Left lung (tissue), 10 donors: ENCODE data around the gene SIK3. TPM values are rescaled to one million over a fixed set of nuclear protein-coding genes. Genes with fewer than 3 reads are reported as not detected.

ENCODE experiments used
- ATAC-seq: fragments of 200-7000 bp; cut with Tn5 transposase; one replicate; pipeline ENCODE4 v1.9.1; 2020; ENCODE audit warnings: moderate library complexity
- DNase-seq, 4 donors: peaks; one replicate each; pipeline ENCODE4 v3.0.0-alpha.2; 2013 to 2020
- H3K27ac ChIP-seq, 2 donors: fragments of 200-600 bp; sonication (generic) in 1 of 2; one replicate each; pipeline versions ENCODE4 v1.5.0 to v1.8.0; 2020 to 2021
- H3K27me3 ChIP-seq, 2 donors: fragments of 200-600 bp; sonication (generic) in 1 of 2; one replicate each; pipeline versions ENCODE4 v1.5.0 to v1.8.0; 2020 to 2021
- H3K36me3 ChIP-seq, 2 donors: fragments of 200-600 bp; sonication (generic) in 1 of 2; one replicate each; pipeline versions ENCODE4 v1.5.0 to v1.8.0; 2020 to 2021
- H3K4me1 ChIP-seq, 2 donors: fragments of 200-600 bp; one replicate each; pipeline ENCODE4 v1.8.0; 2021
- H3K4me3 ChIP-seq, 2 donors: fragments of 200-600 bp; sonication (generic) in 1 of 2; one replicate each; pipeline versions ENCODE4 v1.5.0 to v1.8.0; 2020 to 2021; ENCODE audit warnings: mild to moderate bottlenecking in 1 of 2
- H3K9me3 ChIP-seq, 2 donors: fragments of 200-600 bp; sonication (generic) in 1 of 2; one replicate each; pipeline versions ENCODE4 v1.5.0 to v1.8.0; 2020 to 2021
- intact Hi-C, 2 donors: fragments of 100-400 bp; cut with DNase I; formaldehyde crosslinking; loops; one replicate each; pipeline versions ENCODE4 v1.11.2 to v1.14.2; 2022
- polyA plus RNA-seq, 6 donors: library from polyadenylated mRNA; unstranded; fragments of 120-200 nt; gene quantifications; one replicate each; pipeline ENCODE4 v1.2.1, GENCODE V29; 2013; ENCODE audit not compliant: insufficient read length in 6 of 6
- total RNA-seq, 2 donors: library from RNA; stranded (reverse); fragmentation: NEBNext Ultra II Directional; extraction: Animal tissue kit (Norgen Biotek cat#: 25700); gene quantifications; one replicate each; pipeline ENCODE4 v1.2.1, GENCODE V29; 2021
- TF ChIP-seq, protein P1 (sequence below), 2 donors: fragments of 200-600 bp; sonication (generic) in 1 of 2; IDR thresholded peaks; one replicate each; pipeline versions ENCODE4 v1.5.0 to v1.8.0; 2021; ENCODE audit warnings: antibody characterized with exemption in 2 of 2
- donor health status: DM: no; HTN: yes; CAD: no.
- donor health status: DM: no; HTN: no; CAD: no.

SIK3 gene
- total and polyA plus RNA-seq, 8 donors, result 28.0 to 49.6 (median 35.9) TPM

DNA sequence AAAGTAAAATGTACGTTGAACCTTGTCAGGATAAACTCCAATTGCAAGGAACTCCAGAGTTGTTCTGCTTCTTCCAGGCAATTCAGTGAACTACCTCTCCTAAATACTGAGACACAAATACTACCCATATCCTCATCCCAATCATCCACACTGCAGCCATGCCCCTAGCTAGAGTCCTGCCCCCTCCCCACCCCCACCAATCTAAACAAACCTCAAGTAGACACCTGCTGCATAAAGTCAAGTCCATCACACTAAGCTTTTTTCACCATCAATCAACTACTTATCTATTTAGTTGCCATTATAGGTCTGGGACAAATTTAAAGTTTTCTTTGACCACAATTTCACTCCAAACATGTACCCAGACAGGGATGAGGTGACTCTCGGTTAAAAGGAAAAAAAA lies 167.6 kb downstream of the SIK3 start:
- H3K4me3 ChIP-seq, result no peak overlapping the region
- no peaks in the 10 kb centered on the region for H3K9me3 ChIP-seq
- TF ChIP-seq, protein P1, sequence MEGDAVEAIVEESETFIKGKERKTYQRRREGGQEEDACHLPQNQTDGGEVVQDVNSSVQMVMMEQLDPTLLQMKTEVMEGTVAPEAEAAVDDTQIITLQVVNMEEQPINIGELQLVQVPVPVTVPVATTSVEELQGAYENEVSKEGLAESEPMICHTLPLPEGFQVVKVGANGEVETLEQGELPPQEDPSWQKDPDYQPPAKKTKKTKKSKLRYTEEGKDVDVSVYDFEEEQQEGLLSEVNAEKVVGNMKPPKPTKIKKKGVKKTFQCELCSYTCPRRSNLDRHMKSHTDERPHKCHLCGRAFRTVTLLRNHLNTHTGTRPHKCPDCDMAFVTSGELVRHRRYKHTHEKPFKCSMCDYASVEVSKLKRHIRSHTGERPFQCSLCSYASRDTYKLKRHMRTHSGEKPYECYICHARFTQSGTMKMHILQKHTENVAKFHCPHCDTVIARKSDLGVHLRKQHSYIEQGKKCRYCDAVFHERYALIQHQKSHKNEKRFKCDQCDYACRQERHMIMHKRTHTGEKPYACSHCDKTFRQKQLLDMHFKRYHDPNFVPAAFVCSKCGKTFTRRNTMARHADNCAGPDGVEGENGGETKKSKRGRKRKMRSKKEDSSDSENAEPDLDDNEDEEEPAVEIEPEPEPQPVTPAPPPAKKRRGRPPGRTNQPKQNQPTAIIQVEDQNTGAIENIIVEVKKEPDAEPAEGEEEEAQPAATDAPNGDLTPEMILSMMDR (IDR thresholded peaks at IDR 0.05), result no peak
- peak; percentile 23 for ATAC-seq
- peaks cover 0 to 15% of the 10 kb centered on the region in 2 donors for H3K36me3 ChIP-seq
- H3K27ac ChIP-seq, result peak overlapping the region in 1 of 2 donors; percentile 53
- peaks cover 26 to 59% of the 10 kb centered on the region in 2 donors for H3K4me1 ChIP-seq
- no peak for DNase-seq
- H3K27me3 ChIP-seq, result no peaks in the 10 kb centered on the region
- intact Hi-C loops, result no loop called here

DNA sequence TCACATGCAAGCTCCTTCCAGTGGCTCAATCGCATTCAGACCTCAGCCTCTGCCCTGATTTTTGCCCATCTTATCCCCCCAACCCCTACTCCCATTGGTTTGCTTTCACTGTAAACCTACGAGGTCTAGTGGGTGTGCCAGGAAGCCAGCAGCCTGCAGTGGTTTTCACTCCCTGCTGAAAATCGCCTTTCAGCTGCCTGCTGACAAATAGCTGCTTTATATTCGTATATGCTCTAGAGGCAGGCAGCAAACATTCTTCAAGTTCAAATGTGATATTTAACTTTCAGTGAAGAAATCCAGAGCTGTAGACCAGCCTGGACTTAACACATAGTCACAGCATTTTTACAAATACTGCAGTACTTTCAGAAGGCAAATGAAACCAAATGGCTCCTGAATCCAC lies 168.1 kb downstream of the SIK3 start:
- peak in 2 of 4 donors; percentile 22 to 41 for DNase-seq
- TF ChIP-seq, protein P1 (IDR thresholded peaks at IDR 0.05), result no peak
- Histone ChIP-seq H3K9me3 (no peaks in the 10 kb centered on the region), H3K36me3 (peaks cover 0 to 18% of the 10 kb centered on the region in 2 donors), H3K27ac (peak overlapping the region in 1 of 2 donors; percentile 53), H3K4me1 (peaks cover 26 to 59% of the 10 kb centered on the region in 2 donors), H3K27me3 (no peaks in the 10 kb centered on the region), H3K4me3 (no peak overlapping the region)
- intact Hi-C loops, result no loop called here
- peak; percentile 47 for ATAC-seq

DNA sequence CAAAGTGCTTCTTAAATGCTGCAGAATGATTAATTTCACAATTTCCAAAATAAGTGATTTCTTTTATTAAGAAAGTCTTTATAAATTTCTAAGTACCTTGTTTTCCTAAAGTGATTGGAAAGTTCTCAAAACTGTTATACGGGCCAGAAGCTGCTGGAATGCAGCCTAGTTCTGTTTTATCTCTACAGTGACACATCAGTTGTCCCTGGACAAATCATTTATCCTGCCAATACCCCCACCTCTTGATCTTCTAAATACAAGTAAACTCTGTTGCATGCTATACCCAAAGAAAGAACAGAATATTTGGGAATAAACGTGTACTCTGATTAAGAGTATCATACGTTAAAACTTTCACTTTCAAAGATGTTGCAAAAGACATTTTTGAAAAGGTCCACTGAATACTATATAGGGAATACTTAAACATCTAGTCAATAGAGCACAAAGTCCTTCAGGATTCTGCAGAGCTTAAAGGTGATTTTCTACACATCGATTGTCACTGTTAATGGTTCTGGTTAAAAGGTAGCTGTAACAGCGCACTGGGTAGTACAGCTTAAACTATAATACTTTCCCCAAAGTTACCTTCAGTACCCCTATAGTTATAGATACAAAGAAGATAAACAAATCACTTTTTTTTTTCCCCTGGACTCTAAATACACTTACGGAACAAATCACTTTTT lies 168.7 kb downstream of the SIK3 start:
- Histone ChIP-seq H3K27me3 (no peaks in the 10 kb centered on the region), H3K36me3 (peaks cover 0 to 24% of the 10 kb centered on the region in 2 donors), H3K27ac (peak overlapping the region in 1 of 2 donors; percentile 53), H3K9me3 (no peaks in the 10 kb centered on the region), H3K4me3 (no peak overlapping the region), H3K4me1 (peaks cover 26 to 59% of the 10 kb centered on the region in 2 donors)
- DNase-seq (peak in 1 of 4 donors; percentile 10), ATAC-seq (no peak)
- intact Hi-C loops, result no loop called here
- TF ChIP-seq, protein P1 (IDR thresholded peaks at IDR 0.05), result no peak

DNA sequence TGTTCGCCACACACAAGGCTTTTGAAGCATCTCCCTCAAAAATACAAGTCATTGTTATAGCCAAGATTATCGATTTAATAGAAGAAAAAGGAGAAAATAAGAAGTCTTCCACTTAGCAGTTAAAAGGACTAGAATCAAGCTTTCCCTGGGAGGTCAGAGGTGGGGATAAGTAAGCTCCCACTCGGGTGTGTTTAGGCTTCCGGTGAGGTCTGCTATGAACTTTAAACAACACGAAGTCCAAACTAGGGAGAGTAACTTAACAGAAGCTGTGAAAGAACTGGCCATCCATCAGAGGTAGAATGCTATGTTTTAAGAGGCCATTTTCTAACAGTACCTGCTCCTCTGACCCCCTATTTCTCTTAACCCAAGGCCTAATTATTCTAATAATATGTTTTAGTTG lies 169.4 kb downstream of the SIK3 start:
- H3K9me3 ChIP-seq, result no peaks in the 10 kb centered on the region
- no peak overlapping the region for H3K4me3 ChIP-seq
- DNase-seq (no peak), ATAC-seq (no peak)
- no peak overlapping the region for H3K27ac ChIP-seq
- H3K36me3 ChIP-seq, result peaks cover 0 to 29% of the 10 kb centered on the region in 2 donors
- H3K4me1 ChIP-seq, result peaks cover 26 to 59% of the 10 kb centered on the region in 2 donors
- H3K27me3 ChIP-seq, result no peaks in the 10 kb centered on the region
- intact Hi-C loops, result no loop called here
- TF ChIP-seq, protein P1 (IDR thresholded peaks at IDR 0.05), result no peak

DNA sequence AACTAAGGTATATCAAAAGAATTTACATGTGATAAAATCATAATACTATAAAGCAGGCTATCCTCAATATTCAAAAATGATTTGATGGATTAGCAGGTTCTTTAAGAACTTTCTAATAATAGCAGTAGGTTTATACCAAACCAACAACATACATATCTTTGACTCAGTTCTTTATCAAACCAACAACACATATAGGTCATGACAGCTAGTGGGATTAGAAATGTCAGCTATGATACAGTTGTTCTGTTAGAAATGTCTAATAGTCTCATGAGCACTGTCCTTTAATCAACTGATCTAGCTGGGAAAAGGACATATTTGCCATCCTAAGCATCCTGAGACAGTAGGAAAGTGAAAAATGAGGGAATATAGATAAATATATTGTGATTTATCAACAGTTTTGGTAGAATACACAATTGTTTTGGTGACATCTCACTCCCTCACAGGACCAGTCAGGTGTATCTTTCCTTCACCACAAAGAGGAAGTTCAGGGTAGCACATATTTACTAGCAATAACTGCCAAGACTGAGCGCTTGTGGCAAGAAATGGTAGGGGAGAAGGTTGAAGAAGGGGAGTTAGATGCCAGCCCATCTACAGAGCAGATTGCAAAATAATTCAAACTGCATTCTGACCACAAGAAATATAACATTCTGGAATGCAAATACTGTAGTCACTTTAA lies 170.0 kb downstream of the SIK3 start:
- H3K36me3 ChIP-seq, result peaks cover 0 to 33% of the 10 kb centered on the region in 2 donors
- no peaks in the 10 kb centered on the region for H3K9me3 ChIP-seq
- intact Hi-C loops, result no loop called here
- ATAC-seq (no peak), DNase-seq (no peak)
- H3K27ac ChIP-seq, result no peak overlapping the region
- H3K27me3 ChIP-seq, result no peaks in the 10 kb centered on the region
- peaks cover 26 to 59% of the 10 kb centered on the region in 2 donors for H3K4me1 ChIP-seq
- TF ChIP-seq, protein P1 (IDR thresholded peaks at IDR 0.05), result no peak
- no peak overlapping the region for H3K4me3 ChIP-seq
